HG03095 (cell line): ENCODE measurements around the gene STK11IP.

Experiments used
- ATAC-seq: cut with Tn5 transposase; IDR thresholded peaks from one replicate; pipeline ENCODE4 v1.9.1; 2021; ENCODE audit warnings: moderate library complexity; ENCODE audit not compliant: unreplicated experiment

The STK11IP gene

DNA sequence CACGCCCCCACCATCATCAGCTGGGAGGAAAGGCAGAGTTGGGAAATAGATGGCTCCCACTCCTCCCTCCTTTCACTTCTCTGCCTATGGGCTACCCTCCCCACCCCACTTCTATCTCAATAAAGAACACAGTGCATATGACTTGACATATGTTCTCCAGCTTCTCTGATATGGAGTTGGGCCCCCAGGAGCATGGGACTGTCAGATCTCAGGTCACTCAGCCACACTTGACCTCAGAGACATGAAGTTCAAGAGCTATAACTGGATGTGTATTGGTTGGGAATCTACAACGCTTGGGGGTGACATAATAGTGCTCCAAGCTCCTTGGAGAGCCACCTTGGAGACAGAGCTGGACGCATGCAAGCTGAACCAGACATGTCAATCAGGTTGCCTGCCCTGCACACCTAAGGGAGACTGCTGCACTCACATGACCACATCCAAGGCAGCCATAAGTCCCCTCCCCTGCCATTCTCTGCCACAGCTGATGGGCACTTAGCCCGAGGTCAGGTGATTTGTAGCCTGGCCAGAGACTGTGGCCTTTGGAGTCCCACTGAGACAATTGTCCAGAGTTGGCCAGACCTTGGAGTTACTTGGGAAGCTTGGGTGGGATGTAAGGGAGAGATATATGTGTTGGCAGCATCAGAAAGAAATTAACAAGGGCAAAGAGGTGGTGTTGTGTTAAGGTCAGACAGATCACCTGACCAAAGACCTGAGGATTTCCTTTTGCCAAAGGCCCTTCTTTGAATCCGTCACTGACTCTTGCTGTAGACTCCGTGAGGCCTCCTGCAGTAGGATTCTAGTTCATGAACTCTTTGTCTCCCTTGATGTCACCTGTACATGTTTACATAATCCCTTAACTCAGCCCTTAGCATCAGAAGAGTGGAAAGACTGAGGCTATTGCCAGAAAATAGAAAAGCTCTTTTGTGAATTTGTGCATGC, 21.8 kb upstream of the STK11IP start:
- no peak for ATAC-seq

GRCh38 chr2:219576505-219577388, 20.9 kb upstream of the STK11IP start:
- no peak for ATAC-seq

DNA sequence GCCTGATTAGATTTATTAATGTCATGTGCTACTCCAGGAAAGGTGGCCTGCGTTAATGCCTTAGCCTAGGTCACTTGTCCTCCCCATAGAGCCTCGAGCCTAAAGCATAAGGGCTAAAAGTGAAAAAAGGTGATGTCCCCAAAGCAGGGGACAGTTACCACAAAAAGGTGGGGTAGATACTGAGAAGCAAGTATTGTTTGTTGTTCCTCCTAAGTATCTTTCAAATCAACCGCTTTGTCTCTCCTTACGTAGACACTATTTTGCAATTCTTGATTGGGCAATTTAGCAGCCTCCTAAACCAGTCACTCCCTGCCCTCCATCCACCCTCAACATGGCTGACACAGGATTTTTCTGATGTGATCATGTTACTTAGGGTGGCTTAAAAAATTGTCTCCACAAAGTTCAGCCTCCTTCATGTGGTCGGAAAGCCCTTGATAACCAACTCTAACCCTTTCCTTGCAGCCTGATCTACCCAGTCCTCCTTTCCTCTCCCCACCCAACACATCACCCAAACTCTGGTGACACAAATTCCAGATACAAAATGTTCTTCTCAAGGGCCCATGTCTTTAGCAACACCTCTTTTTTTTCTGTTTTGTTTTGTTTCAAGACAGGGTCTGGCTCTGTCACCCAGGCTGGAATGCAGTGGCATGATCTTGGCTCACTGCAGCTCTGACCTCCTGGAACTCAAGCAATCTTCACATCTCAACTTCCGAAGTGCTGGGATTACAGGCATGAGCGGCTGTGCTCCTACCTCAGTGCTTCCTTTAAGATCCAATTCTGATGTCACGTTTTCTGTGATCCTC, 18.6 kb upstream of the STK11IP start:
- no peak for ATAC-seq

GRCh38 chr2:219581346-219581745, 16.3 kb upstream of the STK11IP start:
- ATAC-seq = no peak

GRCh38 chr2:219591091-219591490, 6.6 kb upstream of the STK11IP start:
- ATAC-seq = no peak

DNA sequence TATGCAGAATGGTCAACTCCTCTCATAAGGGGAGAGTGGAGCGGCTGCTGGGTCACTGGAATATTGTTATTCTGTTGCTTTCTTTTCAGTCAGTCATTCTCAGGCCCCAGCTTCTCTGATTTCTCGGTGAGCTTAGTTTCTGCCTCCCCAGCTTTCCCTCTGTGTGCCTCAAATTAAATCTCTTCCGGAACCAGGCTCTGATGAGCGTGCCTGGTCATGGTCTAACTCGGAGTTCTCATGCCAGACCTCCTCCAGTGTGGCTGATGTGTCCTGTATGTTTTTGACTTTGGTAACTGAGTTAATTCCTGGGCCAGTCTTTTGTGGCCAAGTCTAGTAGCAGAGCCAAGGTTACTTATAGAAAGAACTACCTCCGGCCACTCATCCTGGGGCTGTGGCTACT, 4.9 kb upstream of the STK11IP start:
- ATAC-seq = no peak

GRCh38 chr2:219593154-219593553, 4.5 kb upstream of the STK11IP start:
- no peak for ATAC-seq

- ATAC-seq = no peak
Observed at GRCh38 chr2:219595256-219595655, 2.4 kb upstream of the STK11IP start.

GRCh38 chr2:219596954-219597551, 604 bp upstream of the STK11IP start:
- no peak for ATAC-seq

DNA sequence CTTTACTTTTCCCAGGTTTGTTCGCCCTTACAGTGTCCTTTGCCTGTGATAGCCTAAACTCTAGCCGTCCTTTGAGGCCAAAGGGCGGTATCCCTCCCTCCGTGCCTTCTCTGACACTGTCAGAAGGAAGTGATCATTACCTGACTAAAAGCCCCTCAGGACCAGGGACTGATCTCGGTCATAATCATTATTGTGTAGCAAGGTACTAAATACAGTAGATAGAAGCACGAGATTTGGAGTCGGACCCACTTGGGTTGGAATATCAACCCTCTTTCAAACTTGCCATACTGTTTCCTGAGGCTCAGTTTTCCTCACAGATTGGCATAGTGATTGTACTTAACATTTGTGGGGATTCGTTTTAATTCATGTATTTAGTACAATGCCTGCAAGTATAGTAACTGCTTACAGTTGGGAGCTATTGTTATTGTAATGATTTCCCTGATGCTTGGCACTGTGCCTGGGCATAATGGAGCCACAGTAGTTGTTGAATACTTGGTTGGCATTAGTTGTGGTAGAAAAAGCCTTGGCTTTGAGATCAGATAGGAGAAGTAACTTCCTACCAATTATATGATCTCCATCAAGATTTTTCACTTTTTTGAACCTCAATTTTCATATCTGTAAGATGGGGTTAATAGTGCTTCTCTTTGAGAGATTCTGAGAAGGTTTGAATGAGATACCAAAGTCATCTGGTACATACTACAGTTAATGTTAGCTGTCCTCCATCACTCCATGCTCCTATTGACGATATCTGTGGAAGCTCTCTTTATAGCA, 836 bp downstream of the STK11IP start:
- no peak for ATAC-seq

DNA sequence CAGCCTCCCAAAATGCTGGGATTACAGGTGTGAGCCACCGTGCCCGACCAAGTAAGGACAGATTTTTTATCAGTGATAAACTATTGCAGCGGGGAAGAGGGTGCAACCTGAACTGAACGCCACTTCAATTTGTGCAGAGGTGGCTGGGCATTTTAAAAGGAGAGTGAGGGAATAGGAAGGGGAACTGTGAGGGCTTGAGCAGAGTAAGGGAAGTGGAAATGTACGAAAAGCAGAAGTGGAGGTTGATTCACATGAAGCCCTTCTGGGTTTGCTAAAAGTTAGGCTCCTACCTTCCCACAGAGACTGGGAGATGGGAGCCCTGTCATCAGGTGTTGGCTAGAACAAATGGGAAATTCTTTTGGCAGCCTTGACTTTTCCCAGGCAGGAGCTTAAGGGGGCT, 6.1 kb downstream of the STK11IP start:
- ATAC-seq = no peak

- ATAC-seq = no peak
Observed at GRCh38 chr2:219605607-219605954, 7.9 kb downstream of the STK11IP start.

DNA sequence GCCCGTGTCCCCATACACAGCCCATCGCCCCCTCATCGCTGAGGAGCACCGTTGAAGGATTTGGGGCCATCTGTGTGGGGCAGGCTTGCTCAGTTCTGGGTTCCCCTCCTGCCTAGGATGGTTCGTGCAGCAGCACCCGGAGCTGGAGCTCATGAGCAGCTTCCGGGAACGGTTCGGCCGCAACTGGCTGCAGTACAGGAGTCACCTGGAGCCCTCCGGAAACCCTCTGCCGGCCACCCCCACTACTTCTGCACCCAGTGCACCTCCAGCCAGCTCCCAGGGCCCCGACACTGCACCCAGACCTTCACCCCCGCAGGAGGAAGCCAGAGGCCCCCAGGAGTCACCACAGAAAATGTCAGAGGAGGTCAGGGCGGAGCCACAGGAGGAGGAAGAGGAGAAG, 10.3 kb downstream of the STK11IP start:
- no peak for ATAC-seq

GRCh38 chr2:219608399-219608964, 10.8 kb downstream of the STK11IP start:
- no peak for ATAC-seq

GRCh38 chr2:219609149-219609750, 11.6 kb downstream of the STK11IP start:
- no peak for ATAC-seq

DNA sequence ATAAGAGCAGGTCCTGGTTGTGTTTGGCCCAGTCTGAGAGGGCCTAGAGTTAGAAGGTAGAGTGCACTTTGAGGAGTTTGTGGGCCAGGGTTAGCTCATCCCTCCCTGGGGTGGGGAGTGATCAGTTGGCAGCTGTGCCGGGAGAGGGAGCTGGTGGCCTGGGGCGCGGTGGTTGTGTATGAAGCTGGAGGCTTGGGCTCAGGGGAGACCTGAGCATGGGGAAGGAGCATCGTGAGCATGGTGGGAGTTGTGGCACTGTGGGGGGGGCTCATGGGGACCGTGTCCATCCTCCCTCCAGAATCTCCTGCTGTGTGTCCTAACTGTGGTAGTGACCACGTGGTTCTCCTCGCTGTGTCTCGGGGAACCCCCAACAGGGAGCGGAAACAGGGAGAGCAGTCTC, 13.6 kb downstream of the STK11IP start:
- ATAC-seq = no peak

DNA sequence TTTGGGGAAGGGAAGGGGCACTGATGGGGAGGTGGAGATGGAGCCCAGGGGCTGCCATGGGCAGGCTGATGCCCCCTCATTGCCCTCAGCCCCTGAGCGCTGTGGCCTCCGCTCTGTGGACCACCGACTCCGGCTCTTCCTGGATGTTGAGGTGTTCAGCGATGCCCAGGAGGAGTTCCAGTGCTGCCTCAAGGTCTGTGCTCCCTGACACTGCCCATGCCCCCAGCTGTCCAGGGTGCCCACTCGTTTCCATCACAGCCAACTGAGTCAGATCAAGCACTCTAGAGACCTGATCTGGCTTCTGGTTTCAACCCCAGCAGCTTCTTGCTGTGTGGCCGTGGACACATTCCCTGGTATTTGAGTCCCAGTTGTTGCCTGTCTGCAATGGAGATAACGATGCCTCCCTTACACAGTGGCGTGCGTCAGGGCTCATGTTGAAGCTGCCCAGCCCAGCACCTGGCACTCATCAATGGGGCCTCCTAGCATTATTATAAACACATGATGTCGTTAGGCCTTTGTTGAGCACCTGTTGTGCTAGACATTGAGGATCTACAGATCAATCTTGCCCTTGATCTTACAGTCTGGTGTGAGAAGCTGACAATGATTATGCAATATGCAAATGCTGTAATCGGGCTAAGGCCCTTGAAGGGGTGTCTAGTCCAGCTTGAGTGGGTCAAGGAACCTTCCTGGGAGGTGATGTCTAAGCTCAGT, 14.4 kb downstream of the STK11IP start:
- ATAC-seq = no peak

DNA sequence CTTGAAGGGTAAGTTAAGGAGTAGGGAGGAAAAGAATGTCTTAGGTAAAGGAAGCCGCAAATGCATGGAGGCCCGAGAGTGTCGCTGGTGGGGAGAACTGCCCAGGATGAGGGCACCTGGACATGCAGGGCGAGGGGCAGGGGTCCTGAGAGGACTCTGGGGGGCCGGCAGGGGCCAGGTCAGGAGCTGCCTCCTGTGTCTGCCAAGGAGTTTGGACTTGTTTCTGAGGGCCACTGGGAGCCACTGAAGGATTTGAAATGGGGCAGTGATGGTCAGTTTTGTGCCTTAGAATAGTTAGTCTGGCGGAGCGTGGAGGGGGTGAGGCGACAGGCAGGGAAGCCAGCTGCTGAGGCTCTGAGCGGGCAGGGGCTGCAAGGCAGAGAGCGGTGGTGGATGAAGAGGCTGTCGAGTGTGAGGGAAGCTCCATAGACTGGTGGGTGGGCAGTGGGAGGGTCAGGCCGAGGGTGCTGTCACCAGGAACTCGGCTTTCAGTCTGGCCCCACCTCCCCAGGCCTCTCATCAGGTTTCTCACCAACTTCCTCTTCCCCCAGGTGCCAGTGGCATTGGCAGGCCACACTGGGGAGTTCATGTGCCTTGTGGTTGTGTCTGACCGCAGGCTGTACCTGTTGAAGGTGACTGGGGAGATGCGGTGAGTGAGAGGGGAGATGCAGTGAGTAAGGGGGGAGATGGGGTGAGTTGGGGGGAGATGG, 15.1 kb downstream of the STK11IP start:
- ATAC-seq = no peak
